ENCODE data around the gene ACAP1. TPM values are rescaled to one million over a fixed set of nuclear protein-coding genes. Genes with fewer than 3 reads are reported as not detected.

ACAP1 gene
- total RNA-seq, 1 experiment from 2014 or later, result 1.6 TPM

GRCh38 chr17:7324438-7324779 lies 11.9 kb upstream of the ACAP1 start:
- no peaks in the 10 kb centered on the region; the same call in 1 of the 2 replicates for H3K36me3 ChIP-seq (ENCODE audit: control insufficient read depth, insufficient read depth, low read length)
- Mint-ChIP-seq H3K4me3 (ENCODE audit: unreplicated experiment) (no peak overlapping the region), H3K9me3 (ENCODE audit: unreplicated experiment) (no peaks in the 10 kb centered on the region), H3K4me1 (ENCODE audit: low read depth, unreplicated experiment) (peaks cover 10% of the 10 kb centered on the region), H3K27me3 (ENCODE audit: insufficient read depth, unreplicated experiment) (no peaks in the 10 kb centered on the region), H3K36me3 (ENCODE audit: insufficient read depth, unreplicated experiment) (peaks cover 2% of the 10 kb centered on the region), H3K27ac (ENCODE audit: unreplicated experiment) (no peak overlapping the region)
- no peak for DNase-seq
- no TSS peak for BruUV-seq (replicated peaks)
- ChIA-PET CTCF (no interaction called here), POLR2A (no interaction called here)
- H3K9me3 ChIP-seq, result no peaks in the 10 kb centered on the region
- H3K4me1 ChIP-seq, result no peaks in the 10 kb centered on the region
- H3K27me3 ChIP-seq (replicated peaks; ENCODE audit: control insufficient read depth, insufficient read depth, low read length), result no peaks in the 10 kb centered on the region
- intact Hi-C loops (cut with micrococcal nuclease; ENCODE audit: unreplicated experiment), result no loop called here
- no peak for TF ChIP-seq CTCF (IDR thresholded peaks at IDR 0.05; ENCODE audit: insufficient read depth in 1 of 2, low read depth in 1 of 2, low read length in 1 of 2, severe bottlenecking in 1 of 2, unreplicated experiment in 1 of 2)
- no peak overlapping the region for H3K4me3 ChIP-seq (ENCODE audit: low read depth, low read length)

GRCh38 chr17:7325031-7325528 lies 11.2 kb upstream of the ACAP1 start:
- H3K4me3 Mint-ChIP-seq (ENCODE audit: unreplicated experiment), result no peak overlapping the region
- H3K27me3 ChIP-seq (replicated peaks; ENCODE audit: control insufficient read depth, insufficient read depth, low read length), result no peaks in the 10 kb centered on the region
- no peaks in the 10 kb centered on the region for H3K27me3 Mint-ChIP-seq (ENCODE audit: insufficient read depth, unreplicated experiment)
- no TSS peak for BruUV-seq (replicated peaks)
- H3K27ac Mint-ChIP-seq (ENCODE audit: unreplicated experiment), result no peak overlapping the region
- ChIA-PET POLR2A (no interaction called here), CTCF (no interaction called here)
- H3K9me3 Mint-ChIP-seq (ENCODE audit: unreplicated experiment), result no peaks in the 10 kb centered on the region
- H3K4me1 ChIP-seq, result no peaks in the 10 kb centered on the region
- no peak for DNase-seq
- no peaks in the 10 kb centered on the region; the same call in 1 of the 2 replicates for H3K36me3 ChIP-seq (ENCODE audit: control insufficient read depth, insufficient read depth, low read length)
- H3K4me1 Mint-ChIP-seq (ENCODE audit: low read depth, unreplicated experiment), result peaks cover 10% of the 10 kb centered on the region
- H3K4me3 ChIP-seq (ENCODE audit: low read depth, low read length), result no peak overlapping the region
- H3K36me3 Mint-ChIP-seq (ENCODE audit: insufficient read depth, unreplicated experiment), result peaks cover 9% of the 10 kb centered on the region
- no peaks in the 10 kb centered on the region for H3K9me3 ChIP-seq
- intact Hi-C loops (cut with micrococcal nuclease; ENCODE audit: unreplicated experiment), result no loop called here
- no peak for TF ChIP-seq CTCF (IDR thresholded peaks at IDR 0.05; ENCODE audit: insufficient read depth in 1 of 2, low read depth in 1 of 2, low read length in 1 of 2, severe bottlenecking in 1 of 2, unreplicated experiment in 1 of 2)

- no peak overlapping the region for H3K27ac Mint-ChIP-seq (ENCODE audit: unreplicated experiment)
- POLR2A ChIA-PET, result no interaction called here
- peaks cover 11% of the 10 kb centered on the region for H3K36me3 Mint-ChIP-seq (ENCODE audit: insufficient read depth, unreplicated experiment)
These were observed 10.1 kb upstream of the ACAP1 start for GRCh38 chr17:7326186-7326585.

More at GRCh38 chr17:7326186-7326585, 10.1 kb upstream of the ACAP1 start:
- Mint-ChIP-seq H3K27me3 (ENCODE audit: insufficient read depth, unreplicated experiment) (no peaks in the 10 kb centered on the region), H3K4me1 (ENCODE audit: low read depth, unreplicated experiment) (peaks cover 10% of the 10 kb centered on the region), H3K9me3 (ENCODE audit: unreplicated experiment) (no peaks in the 10 kb centered on the region), H3K4me3 (ENCODE audit: unreplicated experiment) (no peak overlapping the region)
- TF ChIP-seq CTCF (IDR thresholded peaks at IDR 0.05; ENCODE audit: insufficient read depth in 1 of 2, low read depth in 1 of 2, low read length in 1 of 2, severe bottlenecking in 1 of 2, unreplicated experiment in 1 of 2), result no peak
- no peaks in the 10 kb centered on the region; the same call in 1 of the 2 replicates for H3K36me3 ChIP-seq (ENCODE audit: control insufficient read depth, insufficient read depth, low read length)
- H3K9me3 ChIP-seq, result no peaks in the 10 kb centered on the region
- 0 out of 2 replicates have a peak, but pooled peaks cover 4% of the 10 kb centered on the region for H3K4me1 ChIP-seq
- CTCF ChIA-PET, result no interaction called here
- no peak for DNase-seq
- intact Hi-C loops (cut with micrococcal nuclease; ENCODE audit: unreplicated experiment), result no loop called here
- BruUV-seq (replicated peaks), result no TSS peak
- H3K4me3 ChIP-seq (ENCODE audit: low read depth, low read length), result no peak overlapping the region
- no peaks in the 10 kb centered on the region for H3K27me3 ChIP-seq (replicated peaks; ENCODE audit: control insufficient read depth, insufficient read depth, low read length)

Data from Caco-2 (cell line).